RCC 7860 (cell line): Measurements from ENCODE around the gene C1orf87.
A peak's percentile ranks its signal among the peaks of the same experiment; 100 is the strongest.

Experiments
- DNase-seq: peaks from one replicate; pipeline ENCODE4 v3.0.0-alpha.2; 2015; ENCODE audit warnings: low spot score
- FAIRE-seq: peaks from 2 replicates; lab custom pipeline; 2012; peaks lifted over from hg19 to GRCh38; lab: Jason Lieb, UNC

Gene C1orf87

DNA sequence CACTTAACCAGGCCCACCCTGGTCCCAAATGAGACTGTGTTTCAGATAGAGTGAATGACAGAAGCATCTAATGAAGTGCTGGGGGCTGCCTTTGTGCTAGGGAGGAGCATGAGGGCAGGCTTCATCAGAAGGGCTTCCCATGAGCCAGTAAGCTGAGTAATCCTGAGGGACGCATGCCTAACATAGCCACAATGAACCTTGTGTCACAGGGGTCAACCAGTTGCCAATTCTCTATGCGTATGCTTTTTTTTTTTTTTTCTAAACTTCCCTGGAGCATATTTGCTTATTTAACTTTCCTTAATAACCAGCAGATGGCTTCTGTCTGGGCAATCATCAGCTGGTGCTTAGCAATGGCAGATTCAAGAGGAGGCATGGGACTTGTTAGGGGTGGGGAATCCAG, 121.5 kb downstream of the C1orf87 start:
- FAIRE-seq (no peak), DNase-seq (no peak)

DNA sequence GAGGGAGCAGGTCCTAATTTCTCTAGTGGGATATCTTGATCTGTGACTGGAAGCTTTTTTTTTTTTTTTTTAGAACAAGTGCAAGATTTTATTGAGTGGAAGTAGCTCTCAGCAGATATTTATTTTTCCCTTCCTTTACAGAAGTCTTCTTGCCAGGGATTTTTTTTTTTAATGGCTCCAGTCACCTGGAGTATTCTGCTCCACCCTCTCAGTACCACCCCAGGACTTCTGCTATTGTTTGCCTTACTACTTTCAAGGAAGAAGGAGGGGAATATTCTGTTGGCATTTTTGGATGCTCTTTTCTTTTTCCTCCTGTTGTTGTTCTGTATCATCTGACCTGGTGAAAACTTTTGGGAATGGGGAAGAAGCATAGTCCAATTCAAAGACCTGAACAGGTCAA, 123.9 kb downstream of the C1orf87 start:
- DNase-seq (no peak), FAIRE-seq (no peak)

DNA sequence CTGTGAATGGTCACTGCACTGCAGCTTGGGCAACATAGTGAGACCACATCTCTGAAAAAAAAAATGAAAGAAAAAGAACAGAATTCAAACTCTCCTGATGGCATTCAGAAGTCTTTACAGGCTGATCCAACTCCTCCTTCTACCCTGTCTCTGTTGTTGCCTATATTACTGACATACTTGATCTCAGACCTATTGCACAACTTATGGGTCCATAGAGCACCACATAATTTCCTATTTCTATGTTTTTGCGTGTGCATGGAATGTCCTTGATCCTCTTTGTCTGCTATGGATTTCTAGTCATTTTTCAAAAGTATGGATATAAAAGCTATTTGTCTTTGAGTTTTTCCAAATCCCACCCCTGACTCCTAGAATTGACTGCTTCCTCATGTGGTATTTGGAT, 124.6 kb downstream of the C1orf87 start:
- DNase-seq (no peak), FAIRE-seq (no peak)

DNA sequence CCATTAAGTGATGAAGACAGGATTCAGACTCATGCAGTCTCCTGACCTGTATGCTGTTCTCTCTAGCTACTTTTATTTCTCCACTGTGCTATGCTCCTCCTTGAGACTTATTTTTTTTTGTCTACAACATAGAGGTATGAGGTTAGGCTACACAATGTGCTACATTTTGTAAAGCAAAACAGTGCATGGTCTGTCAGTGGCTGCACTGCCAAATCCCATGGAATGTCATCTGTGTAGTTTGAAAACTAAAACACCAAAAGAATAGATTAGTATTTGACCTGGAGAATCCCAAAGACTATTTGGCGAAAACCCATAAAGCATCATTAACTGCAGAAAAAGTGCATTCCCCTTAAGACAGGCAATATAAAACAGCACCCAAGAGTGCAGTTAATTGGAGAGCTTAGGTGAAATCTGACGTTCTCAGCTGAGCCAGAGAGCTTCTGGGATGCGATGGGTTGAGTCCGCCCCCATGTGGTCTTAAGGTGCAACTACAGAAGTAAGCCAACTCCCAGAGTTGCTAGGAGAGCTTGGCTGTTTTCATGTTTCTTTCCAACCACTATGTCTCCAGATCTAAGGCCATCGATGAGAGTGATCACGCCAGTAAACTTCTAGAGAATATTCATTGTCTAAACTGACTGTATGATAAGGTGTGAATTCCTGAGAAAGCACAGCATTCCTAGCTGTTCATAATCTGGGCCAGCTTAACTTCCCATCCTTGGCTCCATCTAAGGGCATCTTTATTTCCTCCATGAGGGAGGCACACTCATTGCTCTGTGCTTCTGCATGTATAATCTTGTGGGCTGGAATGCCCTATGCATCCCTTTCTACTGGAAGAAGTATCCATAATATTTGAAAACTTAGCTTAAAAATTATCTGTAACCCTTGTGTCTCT, 126.3 kb downstream of the C1orf87 start:
- DNase-seq (peak; percentile 26), FAIRE-seq (peak; percentile 8)

DNA sequence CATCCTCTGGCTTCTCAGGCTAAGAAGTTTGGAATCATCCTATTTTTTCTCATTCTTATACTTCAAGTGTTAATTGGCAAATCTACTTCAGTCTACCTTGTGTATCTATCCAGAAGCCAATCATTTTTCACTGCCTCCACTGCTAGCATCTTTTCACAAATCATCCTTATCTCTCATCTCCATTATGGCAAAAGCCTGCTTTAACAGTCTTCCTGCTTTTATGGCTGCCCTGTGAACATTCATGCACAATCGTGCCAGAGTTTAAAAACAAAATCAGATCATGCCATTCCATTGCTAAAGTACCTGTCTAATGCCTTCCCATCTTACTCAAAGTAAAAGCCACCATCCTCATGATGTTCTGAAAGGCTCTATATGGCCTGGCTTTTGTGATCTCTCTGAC, 127.8 kb downstream of the C1orf87 start:
- DNase-seq (no peak), FAIRE-seq (no peak)
